ENCODE data around the gene PROSER2. TPM values are rescaled to one million over a fixed set of nuclear protein-coding genes. Genes with fewer than 3 reads are reported as not detected.

PROSER2 gene
- total and polyA plus RNA-seq, 9 of the 15 experiments (the other 6 are each of a cell fraction or from before 2014, with no cell fraction given) = 0.62 to 14.8 (median 2.9) TPM

DNA sequence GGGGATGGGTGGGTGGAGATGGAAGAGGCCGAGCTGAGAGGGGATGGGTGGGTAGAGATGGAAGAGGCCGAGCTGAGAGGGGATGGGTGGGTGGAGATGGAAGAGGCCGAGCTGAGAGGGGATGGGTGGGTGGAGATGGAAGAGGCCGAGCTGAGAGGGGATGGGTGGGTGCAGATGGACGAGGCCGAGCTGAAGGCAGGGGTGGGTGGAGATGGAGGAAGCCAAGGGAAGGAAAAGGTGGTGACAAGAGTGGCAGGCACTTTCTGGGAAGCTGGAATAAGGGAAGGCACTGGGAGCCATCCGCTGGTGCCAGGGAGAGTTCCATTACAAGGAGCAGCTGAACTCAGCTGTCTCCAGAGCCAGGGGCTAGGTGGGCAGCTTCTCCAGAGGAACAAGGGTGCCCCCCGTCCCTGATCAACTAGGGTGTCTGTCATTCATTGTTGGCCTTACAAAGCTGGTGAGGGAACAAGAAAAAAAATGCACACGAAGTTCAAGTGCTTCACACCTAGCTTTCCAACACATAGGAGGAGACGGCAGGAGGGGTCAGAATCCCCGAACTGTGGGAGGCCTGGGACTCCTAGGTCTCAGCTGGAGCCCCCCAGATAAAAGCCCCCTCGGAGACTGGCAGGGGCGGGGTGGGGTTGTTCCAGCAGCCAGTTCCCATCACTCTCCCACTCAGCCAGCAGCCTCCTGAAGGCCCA, 62.4 kb downstream of the PROSER2 start:
- Histone ChIP-seq H3K36me3 (ENCODE audit: control insufficient read depth, insufficient read depth, low read length) (peaks cover 58% of the 10 kb centered on the region), H3K79me2 (ENCODE audit: control insufficient read depth, insufficient read depth, low read length) (peaks cover 94% of the 10 kb centered on the region), H3K9me1 (ENCODE audit: control insufficient read depth, insufficient read depth, low read length) (peaks cover 3% of the 10 kb centered on the region), H4K20me1 (replicated peaks; ENCODE audit: control insufficient read depth, insufficient read depth, low read length) (peaks cover 14% of the 10 kb centered on the region), H2AFZ (ENCODE audit: low read depth, low read length) (no peak overlapping the region), H3K4me3 (no peak overlapping the region), H3K9ac (ENCODE audit: insufficient read depth in 1 of 2, low read depth in 2 of 2, low read length in 2 of 2) (peak overlapping the region in 1 of 2 experiments; percentile 69; a peak in 2 of 4 replicates), H3K4me2 (ENCODE audit: insufficient read depth, low read length) (peak overlapping the region; percentile 3; the same call in 1 of the 2 replicates), H3K27ac (ENCODE audit: extremely low read depth, low read depth, low read length) (no peak overlapping the region), H3K27me3 (ENCODE audit: control insufficient read depth in 2 of 2, insufficient read depth in 2 of 2, low read length in 2 of 2) (no peaks in the 10 kb centered on the region), H3K9me3 (replicated peaks; ENCODE audit: control insufficient read depth, insufficient read depth, low read depth, low read length) (no peaks in the 10 kb centered on the region), H3K4me1 (replicated peaks in 1 of 2; ENCODE audit: control insufficient read depth in 2 of 2, insufficient read depth in 2 of 2, low read length in 2 of 2) (peaks cover 8 to 29% of the 10 kb centered on the region in 2 experiments; a peak in 4 of 5 replicates)
- no peak for FAIRE-seq
- no TSS peak for BruUV-seq (replicated peaks)
- ATAC-seq = no peak
- TF ChIP-seq EP300 (IDR thresholded peaks at IDR 0.05; ENCODE audit: low read length) (no peak), RBFOX2 (IDR thresholded peaks at IDR 0.05; ENCODE audit: low read depth, low read length) (peak; percentile 26; the same call in 1 of the 2 replicates), MAZ (CRISPR knock-in tag; conservative IDR thresholded peaks at IDR 0.05 in 1 of 2, IDR thresholded peaks at IDR 0.05 in 1 of 2) (no peak), POLR2G (IDR thresholded peaks at IDR 0.05; ENCODE audit: low read depth, low read length) (peak; percentile 10; the same call in 1 of the 2 replicates), ZNF717 (CRISPR knock-in tag; IDR thresholded peaks at IDR 0.05) (no peak)
- TF ChIP-seq, protein P1, sequence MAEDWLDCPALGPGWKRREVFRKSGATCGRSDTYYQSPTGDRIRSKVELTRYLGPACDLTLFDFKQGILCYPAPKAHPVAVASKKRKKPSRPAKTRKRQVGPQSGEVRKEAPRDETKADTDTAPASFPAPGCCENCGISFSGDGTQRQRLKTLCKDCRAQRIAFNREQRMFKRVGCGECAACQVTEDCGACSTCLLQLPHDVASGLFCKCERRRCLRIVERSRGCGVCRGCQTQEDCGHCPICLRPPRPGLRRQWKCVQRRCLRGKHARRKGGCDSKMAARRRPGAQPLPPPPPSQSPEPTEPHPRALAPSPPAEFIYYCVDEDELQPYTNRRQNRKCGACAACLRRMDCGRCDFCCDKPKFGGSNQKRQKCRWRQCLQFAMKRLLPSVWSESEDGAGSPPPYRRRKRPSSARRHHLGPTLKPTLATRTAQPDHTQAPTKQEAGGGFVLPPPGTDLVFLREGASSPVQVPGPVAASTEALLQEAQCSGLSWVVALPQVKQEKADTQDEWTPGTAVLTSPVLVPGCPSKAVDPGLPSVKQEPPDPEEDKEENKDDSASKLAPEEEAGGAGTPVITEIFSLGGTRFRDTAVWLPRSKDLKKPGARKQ (CRISPR knock-in tag; IDR thresholded peaks at IDR 0.05) = no peak
- ChIA-PET CTCF (ENCODE audit: low intra/inter-chr PET ratio) (no interaction called here), POLR2A (interaction anchor here (0.7 to 2.0 kb wide), 4 partner anchors 9 to 218 kb away, joined by 3 to 8 read pairs (median 4); no protein-coding TSS in a partner anchor)
- 69% methylated on average over 7 of the region's 13 CpGs for WGBS (ENCODE audit: insufficient coverage, low coverage, missing lambda C conversion rate)
- intact Hi-C loops (cut with micrococcal nuclease) (no loop called here), in situ Hi-C loops (cut with MboI) (no loop called here)
- no peak for DNase-seq (ENCODE audit: extremely low read depth in 1 of 4, low spot score in 3 of 4)
